HG03432 (cell line): ENCODE measurements around the gene ARHGAP33.

Source experiments
- ATAC-seq: cut with Tn5 transposase; IDR thresholded peaks from one replicate; pipeline ENCODE4 v1.9.1; 2021; ENCODE audit warnings: mild to moderate bottlenecking, moderate library complexity; ENCODE audit not compliant: unreplicated experiment

Gene ARHGAP33, protein sequence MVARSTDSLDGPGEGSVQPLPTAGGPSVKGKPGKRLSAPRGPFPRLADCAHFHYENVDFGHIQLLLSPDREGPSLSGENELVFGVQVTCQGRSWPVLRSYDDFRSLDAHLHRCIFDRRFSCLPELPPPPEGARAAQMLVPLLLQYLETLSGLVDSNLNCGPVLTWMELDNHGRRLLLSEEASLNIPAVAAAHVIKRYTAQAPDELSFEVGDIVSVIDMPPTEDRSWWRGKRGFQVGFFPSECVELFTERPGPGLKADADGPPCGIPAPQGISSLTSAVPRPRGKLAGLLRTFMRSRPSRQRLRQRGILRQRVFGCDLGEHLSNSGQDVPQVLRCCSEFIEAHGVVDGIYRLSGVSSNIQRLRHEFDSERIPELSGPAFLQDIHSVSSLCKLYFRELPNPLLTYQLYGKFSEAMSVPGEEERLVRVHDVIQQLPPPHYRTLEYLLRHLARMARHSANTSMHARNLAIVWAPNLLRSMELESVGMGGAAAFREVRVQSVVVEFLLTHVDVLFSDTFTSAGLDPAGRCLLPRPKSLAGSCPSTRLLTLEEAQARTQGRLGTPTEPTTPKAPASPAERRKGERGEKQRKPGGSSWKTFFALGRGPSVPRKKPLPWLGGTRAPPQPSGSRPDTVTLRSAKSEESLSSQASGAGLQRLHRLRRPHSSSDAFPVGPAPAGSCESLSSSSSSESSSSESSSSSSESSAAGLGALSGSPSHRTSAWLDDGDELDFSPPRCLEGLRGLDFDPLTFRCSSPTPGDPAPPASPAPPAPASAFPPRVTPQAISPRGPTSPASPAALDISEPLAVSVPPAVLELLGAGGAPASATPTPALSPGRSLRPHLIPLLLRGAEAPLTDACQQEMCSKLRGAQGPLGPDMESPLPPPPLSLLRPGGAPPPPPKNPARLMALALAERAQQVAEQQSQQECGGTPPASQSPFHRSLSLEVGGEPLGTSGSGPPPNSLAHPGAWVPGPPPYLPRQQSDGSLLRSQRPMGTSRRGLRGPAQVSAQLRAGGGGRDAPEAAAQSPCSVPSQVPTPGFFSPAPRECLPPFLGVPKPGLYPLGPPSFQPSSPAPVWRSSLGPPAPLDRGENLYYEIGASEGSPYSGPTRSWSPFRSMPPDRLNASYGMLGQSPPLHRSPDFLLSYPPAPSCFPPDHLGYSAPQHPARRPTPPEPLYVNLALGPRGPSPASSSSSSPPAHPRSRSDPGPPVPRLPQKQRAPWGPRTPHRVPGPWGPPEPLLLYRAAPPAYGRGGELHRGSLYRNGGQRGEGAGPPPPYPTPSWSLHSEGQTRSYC

DNA sequence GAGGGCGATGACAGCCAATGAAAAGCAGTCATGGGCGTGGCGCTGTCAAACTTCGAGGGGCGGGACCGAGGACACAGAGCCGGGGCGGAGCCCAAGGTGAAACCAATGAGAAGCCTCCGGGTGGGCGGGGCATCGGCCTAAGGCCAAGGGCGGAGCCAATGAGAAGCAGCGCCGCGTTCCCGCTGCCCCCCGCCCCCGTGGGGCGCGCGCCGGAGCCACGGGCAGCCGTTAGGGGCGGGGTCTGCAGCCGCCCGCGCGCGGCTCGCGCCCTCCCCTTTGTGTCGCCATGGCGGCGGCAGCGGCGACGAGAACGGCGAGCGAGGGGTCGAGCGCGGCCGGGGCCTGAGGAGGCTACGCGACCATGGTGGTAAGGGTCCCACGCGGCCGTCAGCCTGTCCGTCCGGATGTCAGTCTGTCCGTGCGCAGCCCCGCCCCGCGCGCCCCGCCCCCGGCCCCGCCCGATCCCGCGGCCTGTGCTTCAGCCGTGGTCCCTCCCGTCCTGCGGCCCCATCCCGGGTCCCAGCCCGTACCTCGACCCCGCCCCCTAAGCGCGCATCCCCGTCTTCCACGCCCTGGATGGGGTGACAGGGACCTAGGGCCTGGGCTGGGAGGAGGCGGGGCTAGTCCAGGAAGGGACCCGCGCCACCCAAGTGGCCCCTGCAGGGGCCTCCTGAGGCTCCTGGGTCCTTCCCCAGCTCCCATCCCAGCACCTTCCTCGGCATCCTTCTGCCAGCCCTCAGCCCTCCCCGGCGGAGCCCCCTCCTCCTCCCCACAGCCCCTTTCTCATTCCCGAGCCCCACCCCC, at the start of gene ARHGAP33:
Gene ARHGAP33 (plus strand): TSS at position 267 of the 804 bp plus-strand sequence. CDS start 95 bp downstream, at position 362.
- peak; percentile 92 for ATAC-seq

GRCh38 chr19:35727053-35727955, 48.1 kb upstream of the ARHGAP33 start:
- ATAC-seq = no peak

DNA sequence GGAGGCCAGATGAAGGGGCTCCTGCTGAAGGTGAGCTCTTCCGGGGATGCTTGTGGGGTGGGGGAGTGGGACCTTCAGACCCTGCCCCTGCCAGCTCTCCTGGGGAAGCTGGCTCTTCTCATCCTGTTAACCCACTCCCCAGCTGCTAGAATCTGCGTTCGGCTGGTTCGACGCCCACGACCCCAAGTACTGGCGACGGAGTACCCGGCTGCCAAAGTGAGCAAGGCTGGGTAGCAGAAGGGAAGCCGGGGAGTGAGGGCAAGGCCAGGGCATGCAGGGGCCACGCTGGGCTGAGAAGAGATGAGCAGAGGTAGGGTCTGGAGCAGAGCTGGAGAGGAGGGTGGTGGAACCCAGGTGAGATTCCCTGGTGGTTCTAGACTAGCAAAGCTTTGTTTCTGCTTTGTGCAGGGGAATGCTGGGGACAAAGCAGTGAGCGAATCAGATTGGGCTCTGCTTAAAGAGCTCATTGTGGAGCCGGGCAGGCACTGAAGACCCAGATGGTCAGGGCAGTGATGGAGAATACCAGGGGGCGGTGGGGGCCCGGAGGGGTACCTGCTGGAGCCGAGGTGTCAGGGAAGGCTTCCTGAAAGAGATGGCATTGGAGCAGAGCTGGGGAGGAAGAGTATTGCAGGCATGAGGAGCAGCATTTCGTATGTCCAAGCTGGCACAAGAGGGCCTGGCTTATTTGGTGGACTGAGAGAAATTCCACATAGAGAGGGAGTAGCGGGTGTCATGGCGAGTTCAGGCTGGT, 47.2 kb upstream of the ARHGAP33 start:
- no peak for ATAC-seq

DNA sequence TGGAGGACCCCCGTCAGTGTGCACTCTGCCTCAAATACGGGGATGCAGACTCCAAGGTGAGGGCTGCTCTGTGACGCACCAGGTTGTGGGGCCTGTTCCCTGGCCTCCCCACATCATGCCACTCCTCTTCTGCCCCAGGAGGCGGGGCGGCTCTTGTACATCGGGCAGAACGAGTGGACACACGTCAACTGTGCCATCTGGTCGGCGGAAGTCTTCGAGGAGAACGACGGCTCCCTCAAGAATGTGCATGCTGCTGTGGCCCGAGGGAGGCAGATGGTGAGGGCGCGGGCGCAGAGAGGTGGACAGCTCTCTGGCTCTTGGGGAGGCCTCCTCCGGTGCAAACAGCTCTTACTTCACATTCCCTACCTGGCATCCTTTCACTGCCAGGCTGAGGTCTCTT, 46.3 kb upstream of the ARHGAP33 start:
- ATAC-seq = no peak

GRCh38 chr19:35729763-35730162, 45.6 kb upstream of the ARHGAP33 start:
- ATAC-seq = no peak

- ATAC-seq = no peak
Observed at GRCh38 chr19:35730326-35730725, 45.0 kb upstream of the ARHGAP33 start.

DNA sequence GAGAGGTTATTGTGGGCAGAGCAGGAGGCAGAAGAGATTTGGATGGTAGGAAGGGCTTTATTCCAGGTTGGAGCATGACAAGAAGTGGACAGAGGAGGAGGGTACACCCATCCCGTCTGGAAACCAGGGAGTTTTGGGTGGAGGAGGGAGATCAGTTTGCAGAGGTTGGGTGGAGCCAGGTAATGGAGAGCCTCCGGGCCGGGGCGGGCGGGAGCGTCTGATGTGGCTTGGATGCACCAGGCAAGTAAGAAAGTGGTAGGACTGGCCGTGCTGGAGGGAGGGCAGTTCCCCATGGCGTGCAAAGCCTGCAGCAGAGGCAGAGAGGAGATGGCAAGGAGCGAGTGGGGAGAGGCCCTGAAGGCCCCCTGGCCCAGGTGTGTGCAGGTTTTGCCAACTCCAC, 44.0 kb upstream of the ARHGAP33 start:
- ATAC-seq = no peak

DNA sequence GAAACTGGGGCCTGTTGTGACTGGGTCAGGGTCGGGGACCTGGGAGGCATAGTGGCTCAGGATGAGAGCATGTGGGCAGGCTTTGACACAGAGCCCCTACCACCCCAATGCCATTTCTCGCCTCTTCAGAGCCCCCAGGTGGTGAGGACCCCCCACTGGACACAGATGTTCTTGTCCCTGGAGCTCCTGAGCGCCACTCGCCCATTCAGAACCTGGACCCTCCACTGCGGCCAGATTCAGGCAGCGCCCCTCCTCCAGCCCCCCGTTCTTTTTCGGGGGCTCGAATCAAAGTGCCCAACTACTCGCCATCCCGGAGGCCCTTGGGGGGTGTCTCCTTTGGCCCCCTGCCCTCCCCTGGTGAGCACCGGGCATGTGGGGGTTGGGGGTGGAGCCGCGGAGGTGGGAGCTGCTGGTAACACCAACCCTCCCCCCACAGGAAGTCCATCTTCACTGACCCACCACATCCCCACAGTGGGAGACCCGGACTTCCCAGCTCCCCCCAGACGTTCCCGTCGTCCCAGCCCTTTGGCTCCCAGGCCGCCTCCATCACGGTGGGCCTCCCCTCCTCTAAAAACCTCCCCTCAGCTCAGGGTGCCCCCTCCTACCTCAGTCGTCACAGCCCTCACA, 43.5 kb upstream of the ARHGAP33 start:
- ATAC-seq = no peak

GRCh38 chr19:35732540-35733179, 42.7 kb upstream of the ARHGAP33 start:
- no peak for ATAC-seq

GRCh38 chr19:35733180-35734125, 41.9 kb upstream of the ARHGAP33 start:
- no peak for ATAC-seq

- ATAC-seq = no peak
Observed at GRCh38 chr19:35734273-35734672, 41.1 kb upstream of the ARHGAP33 start.

DNA sequence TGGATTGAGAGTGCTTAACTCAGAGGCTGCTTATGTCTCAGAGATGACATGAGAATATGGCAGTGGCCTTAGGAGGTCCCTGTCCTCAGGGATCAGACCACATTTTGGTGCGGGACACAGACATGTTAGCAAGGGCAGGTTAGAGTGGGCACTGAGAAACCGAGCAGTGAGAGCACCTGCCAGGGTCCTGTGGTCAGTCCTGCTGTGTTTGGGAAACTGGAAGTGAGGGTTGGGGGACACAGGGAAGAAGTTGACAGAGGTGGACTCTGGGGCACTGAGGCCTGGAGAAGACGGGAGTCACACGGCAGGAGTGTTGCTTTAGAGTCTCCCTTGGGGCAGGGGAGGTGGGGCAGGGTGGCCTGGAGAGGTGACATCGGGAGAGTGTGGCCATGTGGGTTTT, 40.5 kb upstream of the ARHGAP33 start:
- ATAC-seq = no peak

GRCh38 chr19:35736913-35737886, 38.2 kb upstream of the ARHGAP33 start:
- ATAC-seq = no peak

GRCh38 chr19:35738021-35738886, 37.1 kb upstream of the ARHGAP33 start:
- no peak for ATAC-seq
